Activated naive CD8-positive, alpha-beta T cell treated with anti-CD3 and anti-CD28 coated beads, Interleukin-2, amount 50 U/mL, for 16 hours (primary cell): ENCODE measurements around the gene C10orf90.

ENCODE experiments used
- DNase-seq: peaks from one replicate; pipeline ENCODE4 v3.0.0-alpha.2; 2020; ENCODE audit warnings: low read depth, low spot score

C10orf90 gene

GRCh38 chr10:126549344-126549743 is 121.1 kb downstream of the C10orf90 start:
- DNase-seq, result no peak

DNA sequence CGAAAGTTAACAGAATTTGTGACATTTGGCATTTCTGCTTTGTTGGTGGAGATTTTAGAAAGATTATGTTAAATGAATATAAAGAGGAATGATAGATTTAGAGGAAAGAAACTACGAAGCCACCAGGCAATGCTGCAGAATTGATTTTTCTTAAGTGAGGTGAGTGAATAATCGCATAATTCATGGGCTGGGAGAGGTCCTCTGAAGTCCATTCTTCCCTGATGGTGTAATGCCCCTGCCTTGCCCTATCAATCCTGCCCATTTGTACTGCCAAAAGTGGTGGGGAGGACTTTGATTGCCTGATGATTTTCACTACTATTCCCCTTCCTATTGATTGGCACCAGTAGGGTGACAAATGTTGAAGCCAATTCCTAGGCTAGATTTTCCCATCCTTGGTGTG is 125.9 kb downstream of the C10orf90 start:
- DNase-seq, result no peak

- DNase-seq, result no peak
Measured at GRCh38 chr10:126538439-126539135, 131.9 kb downstream of the C10orf90 start.

DNA sequence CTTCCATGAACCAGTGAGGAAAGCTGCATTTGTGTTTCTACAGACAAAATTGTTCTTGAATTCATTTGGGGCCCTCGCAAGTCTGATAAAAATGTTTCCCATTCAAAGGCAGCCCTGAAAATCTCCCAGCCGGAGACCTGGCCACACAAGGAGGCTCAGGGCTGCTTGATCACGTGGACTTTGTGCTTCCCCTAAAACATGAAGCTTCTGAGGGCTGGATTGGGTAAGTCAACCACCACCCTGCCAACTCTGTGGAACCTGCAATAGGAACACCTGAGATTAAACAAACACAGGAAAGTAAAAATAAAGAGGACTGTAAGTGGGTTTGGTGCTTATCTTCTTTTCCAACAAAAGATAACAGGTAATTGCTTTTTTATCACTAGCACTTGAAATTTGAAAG is 133.8 kb downstream of the C10orf90 start:
- no peak for DNase-seq

GRCh38 chr10:126536148-126536547 is 134.3 kb downstream of the C10orf90 start:
- no peak for DNase-seq

- no peak for DNase-seq
Measured at GRCh38 chr10:126533644-126534043, 136.8 kb downstream of the C10orf90 start.

- no peak for DNase-seq
Measured at GRCh38 chr10:126528315-126528835, 142.1 kb downstream of the C10orf90 start.

- DNase-seq, result no peak
Measured at GRCh38 chr10:126527645-126528314, 142.7 kb downstream of the C10orf90 start.

DNA sequence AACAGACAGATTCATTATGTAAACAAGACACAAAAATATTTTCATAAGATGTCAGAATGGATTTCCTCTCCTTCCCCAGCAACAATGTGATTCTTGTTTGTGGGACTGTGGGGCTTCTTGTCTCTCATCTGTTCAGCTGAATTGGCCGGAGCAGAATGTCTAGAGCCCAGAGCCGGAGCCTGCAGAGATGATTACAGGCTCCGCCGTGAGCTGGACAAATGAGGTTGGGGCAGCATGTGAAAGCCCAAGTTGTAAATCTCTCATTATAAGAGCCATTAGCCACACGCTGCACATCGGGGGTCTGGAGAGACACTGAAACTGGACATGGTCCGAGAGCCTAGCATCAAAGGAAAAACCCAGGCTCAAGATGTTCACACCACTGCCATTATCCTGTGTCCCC is 145.2 kb downstream of the C10orf90 start:
- no peak for DNase-seq

DNA sequence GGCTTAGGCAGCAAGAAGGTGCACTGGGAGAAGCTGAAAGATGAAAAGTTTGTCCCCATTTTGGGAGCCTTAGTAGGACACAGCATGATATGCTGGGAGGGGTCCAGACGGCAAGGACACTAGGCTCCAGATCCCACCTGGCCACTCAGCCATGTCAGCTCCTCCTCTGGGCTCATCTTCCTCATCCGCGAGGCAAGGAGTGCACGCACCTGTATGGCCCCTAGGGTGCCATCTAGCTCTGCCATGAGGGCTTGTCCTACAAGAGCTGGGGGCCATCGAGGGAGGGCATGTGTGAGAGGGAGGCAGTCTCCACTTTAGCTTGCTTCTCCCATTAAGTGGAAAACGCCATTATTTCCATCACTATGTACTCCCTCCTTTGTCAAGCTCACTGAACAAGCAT is 146.0 kb downstream of the C10orf90 start:
- no peak for DNase-seq

DNA sequence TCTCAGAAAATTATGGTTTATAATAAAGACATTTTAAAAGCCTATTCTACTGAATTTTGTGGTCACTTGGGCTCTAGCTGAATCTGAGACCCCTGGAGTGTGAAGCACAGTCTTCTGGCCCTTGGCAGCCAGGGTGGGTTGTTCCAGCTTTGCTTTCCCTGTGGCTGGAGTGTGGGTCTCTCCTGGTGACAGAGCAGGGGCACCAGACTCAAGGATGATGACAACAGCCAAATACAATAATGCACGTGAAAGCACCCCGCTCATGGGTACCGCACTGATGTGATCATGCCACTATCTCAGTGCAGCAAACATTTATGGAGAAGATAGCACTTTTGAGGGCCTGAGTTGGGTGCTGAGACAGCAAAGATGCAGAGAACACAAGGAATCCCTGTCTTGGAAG is 147.4 kb downstream of the C10orf90 start:
- no peak for DNase-seq

GRCh38 chr10:126521399-126521798 is 149.1 kb downstream of the C10orf90 start:
- no peak for DNase-seq

DNA sequence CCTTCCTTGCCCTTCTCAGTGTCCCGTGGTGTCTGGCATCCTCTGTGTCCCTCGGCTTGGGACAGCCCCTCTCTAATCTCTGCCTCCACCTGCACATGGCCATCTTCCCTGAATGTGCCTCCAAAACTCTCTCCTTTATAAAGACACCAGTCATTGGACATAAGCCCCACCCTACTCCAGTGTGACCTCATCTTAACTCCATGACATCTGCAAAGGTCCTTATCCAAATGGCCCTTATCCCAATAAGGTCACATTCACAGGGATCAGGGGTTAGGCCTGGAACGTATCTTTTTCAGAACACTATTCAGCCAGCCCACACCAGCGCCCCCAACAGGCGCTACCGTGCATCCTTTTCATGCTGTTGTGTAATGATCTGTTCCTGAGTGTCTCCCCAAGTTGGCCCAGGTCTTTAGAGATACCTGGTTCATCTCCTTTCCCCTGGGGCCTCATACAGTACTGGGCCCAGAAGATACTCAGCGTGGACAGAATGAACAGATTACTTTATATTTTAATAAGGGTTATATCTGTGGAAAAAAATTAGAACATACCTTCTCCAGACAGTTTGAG is 149.7 kb downstream of the C10orf90 start:
- DNase-seq, result no peak

- no peak for DNase-seq
Measured at GRCh38 chr10:126519992-126520391, 150.5 kb downstream of the C10orf90 start.

DNA sequence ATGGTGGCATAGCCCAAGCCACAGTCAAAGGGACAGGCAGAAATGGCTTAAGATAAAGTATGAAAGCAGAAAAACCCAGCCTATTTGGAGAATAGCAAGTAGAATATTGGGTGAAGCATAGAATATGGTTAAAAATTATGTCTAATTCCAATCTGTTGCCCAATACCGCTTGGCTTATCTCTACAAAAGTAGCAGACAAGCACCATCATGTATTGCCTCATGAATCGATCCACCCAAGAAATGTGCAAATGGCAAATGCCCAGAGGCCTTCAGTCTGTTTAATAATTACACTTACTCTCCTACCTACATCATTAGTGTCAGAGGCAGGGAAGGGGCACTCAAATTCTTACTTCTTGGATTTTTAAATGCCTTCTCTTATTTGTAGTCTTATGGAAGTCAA is 151.3 kb downstream of the C10orf90 start:
- no peak for DNase-seq

GRCh38 chr10:126518218-126519080 is 152.0 kb downstream of the C10orf90 start:
- no peak for DNase-seq

DNA sequence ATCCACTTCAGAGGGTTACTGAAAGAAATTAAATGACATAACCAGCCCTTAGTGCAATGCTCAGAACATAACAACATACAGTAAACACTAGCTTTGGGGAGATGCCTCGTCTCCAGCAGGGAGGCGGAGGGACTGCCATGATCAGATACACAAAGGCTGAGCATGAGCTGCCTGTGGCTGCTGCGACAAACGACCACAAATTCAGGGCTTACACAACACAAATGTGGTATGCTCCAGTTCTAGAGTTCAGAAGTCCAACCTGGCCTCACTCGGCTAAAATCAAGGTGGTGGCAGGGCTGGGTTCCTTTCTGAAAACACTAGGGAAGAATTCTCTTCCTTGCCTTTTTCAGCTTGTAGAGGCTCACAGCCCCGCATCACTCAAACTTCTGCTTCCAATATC is 154.0 kb downstream of the C10orf90 start:
- no peak for DNase-seq

DNA sequence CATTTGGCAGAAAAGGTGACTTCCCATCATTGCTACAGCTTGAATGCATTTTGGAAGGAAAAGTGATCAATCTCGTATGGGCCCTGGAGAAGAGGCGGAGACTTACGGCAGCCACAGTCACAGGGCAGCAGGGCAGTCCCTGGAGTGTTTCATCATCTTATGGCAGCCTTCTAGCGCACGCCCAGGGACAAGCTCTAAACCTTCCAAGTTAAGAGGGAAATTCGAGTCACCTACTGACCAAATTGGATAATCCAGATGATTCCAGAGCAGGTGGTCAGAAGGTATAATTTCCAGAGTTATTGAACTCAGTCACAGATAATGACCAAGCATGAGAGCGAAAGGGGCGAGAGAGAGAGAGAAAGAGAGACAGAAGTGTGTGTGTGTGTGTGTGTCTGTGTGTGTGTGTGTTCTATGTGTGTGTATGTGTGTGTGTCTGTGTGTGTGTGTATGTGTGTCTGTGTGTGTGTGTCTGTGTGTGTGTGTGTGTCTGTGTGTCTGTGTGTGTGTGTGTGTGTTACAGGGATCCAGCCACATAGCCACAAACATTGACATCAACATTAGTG is 158.5 kb downstream of the C10orf90 start:
- DNase-seq, result no peak

DNA sequence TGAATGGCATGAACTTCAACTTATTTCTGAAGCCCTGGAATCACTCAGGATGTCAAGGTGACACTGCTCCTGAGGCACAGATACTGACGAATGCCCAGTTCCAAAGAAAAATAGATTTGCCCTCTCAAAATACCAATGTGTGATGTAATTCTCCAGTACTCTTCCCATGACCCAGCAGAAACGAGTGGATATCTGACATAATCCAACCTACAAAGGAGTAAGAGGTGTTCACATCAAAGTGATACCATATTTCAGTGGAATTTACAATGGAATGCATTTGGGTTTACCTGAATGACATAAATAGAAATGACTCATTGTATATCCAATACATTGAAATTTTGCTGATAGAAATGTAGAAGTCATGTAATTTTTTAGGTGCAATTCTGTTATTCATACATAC is 161.3 kb downstream of the C10orf90 start:
- no peak for DNase-seq

GRCh38 chr10:126508535-126509040 is 161.9 kb downstream of the C10orf90 start:
- DNase-seq, result no peak

DNA sequence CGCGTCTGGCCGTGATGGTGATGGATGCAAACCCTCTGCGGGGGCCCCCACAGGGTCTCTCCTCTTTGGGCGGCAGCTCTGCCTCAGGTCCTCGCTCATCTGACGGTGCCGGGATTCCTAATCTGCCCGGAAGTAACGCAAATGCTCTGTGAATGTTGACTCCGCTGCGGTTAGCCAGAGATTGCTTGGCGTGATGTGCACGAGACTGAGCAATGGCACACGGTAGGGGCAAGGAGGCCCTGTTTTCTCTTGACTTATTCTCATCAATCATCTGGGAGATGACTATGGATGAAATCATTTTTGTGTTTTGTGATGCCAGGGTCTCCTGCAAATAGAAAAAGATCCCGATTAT is 165.8 kb downstream of the C10orf90 start:
- DNase-seq, result no peak
